Cardiac muscle cell (in vitro differentiated cells and primary cell): ENCODE results near the gene NPIPA2. TPM values are rescaled to one million over a fixed set of nuclear protein-coding genes. Genes with fewer than 3 reads are reported as not detected.
"Not testable (repeated sequence)": the region's sequence is repeated elsewhere in the genome, so short reads cannot be mapped to it uniquely, and the experiment has no call there.

ENCODE experiments used
- DNase-seq, 2 donors: peaks; one replicate each; pipeline versions ENCODE4 v3.0.0 to v3.0.0-alpha.2; 2010 to 2017; ENCODE audit warnings: low read depth in 1 of 2, low spot score in 1 of 2
- H3K27ac ChIP-seq: fragments of 200-600 bp; sonication (generic); 2 replicates; pipeline ENCODE4 v1.5.1; 2016
- H3K27me3 ChIP-seq: fragments of 200-600 bp; sonication (generic); 2 replicates; pipeline ENCODE4 v1.6.0; 2016; ENCODE audit warnings: control low read depth
- H3K36me3 ChIP-seq: fragments of 200-600 bp; sonication (generic); 2 replicates; pipeline ENCODE4 v1.5.1; 2016; ENCODE audit warnings: control low read depth
- H3K4me1 ChIP-seq: fragments of 200-600 bp; sonication (generic); 2 replicates; pipeline ENCODE4 v1.8.1; 2017; ENCODE audit warnings: low read depth, mild to moderate bottlenecking, mixed run types
- H3K4me3 ChIP-seq: fragments of 200-600 bp; sonication (generic); 2 replicates; pipeline ENCODE4 v1.5.1; 2016; ENCODE audit warnings: mild to moderate bottlenecking
- H3K9me3 ChIP-seq: fragments of 200-600 bp; sonication (generic); 2 replicates; pipeline ENCODE4 v1.5.1; 2017; ENCODE audit warnings: low read depth, mild to moderate bottlenecking, control low read depth
- polyA plus RNA-seq: library from polyadenylated mRNA; unstranded; fragments of >200 nt; fragmentation: Nextera tagmentation; extraction: Ambion mirVana; gene quantifications from 2 replicates; pipeline ENCODE4 v1.2.1, GENCODE V29; 2016
- total RNA-seq: library from RNA; depleted of rRNA; stranded (reverse); fragments of >200 nt; gene quantifications from 2 replicates; pipeline ENCODE4 v1.2.3, GENCODE V29; 2016

Gene NPIPA2
- total and polyA plus RNA-seq, 2 experiments from 2014 or later, result 2.1 to 2.4 TPM

DNA sequence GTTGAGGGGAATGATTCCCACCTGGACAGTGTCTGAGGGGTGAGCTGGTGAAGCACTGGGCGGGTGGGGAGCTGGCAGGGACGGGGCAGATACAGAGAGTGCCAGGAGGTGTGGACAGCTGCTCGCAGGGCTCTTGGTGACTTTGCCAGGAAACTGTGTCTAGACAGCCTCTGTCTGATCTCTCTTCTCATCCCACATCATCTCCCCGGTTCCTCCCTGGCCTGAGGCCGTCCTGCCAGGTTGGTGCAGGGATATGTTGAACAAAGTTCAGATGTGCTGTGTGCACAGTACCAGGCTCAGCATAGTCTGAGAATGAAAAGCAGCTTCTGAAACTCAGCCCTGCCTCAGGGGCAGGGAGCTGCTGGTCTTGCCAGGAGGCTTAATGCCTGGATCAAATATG is 47.2 kb downstream of the NPIPA2 start:
- not testable (repeated sequence) for H3K4me1 ChIP-seq, H3K27me3 ChIP-seq, H3K27ac ChIP-seq, H3K9me3 ChIP-seq, H3K36me3 ChIP-seq, DNase-seq, H3K4me3 ChIP-seq

DNA sequence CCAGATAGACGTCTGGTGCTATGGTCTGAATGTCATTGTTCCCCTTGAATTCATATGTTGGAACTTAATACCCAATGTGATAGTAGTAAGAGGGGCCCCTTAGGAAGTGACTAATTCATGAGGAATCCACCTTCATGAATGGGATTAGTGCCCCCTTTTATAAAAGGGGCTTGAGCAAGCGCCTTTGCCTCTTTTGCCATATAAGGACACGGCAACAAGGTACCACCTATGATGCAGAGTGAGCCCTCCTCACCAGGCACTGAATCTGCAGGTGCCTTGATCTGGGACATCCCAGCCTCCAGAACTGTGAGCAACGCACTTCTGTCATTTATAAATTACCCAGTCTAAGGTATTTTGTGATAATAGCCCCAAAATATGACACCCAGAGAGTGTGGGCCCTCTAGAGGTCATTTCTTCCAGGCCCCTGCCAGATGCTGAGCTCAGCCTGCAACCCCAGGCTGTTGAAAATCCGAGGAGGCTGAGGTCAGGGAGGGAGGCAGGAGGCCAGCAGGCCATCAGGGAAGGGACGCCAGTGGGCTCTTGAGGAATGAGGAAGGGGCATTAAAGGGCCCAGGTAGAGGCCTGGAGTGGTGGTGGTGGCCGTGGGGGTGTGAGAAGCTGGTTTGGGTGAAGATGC is 48.1 kb downstream of the NPIPA2 start:
- H3K36me3 ChIP-seq, H3K27ac ChIP-seq: not testable (repeated sequence)

GRCh38 chr16:14792914-14793313 is 50.6 kb downstream of the NPIPA2 start:
- H3K9me3 ChIP-seq, DNase-seq, H3K36me3 ChIP-seq, H3K27me3 ChIP-seq, H3K4me1 ChIP-seq, H3K4me3 ChIP-seq, H3K27ac ChIP-seq: not testable (repeated sequence)

More for the DNA sequence above, 48.1 kb downstream of the NPIPA2 start:
- H3K9me3 ChIP-seq, H3K27me3 ChIP-seq, H3K4me3 ChIP-seq, DNase-seq, H3K4me1 ChIP-seq: not testable (repeated sequence)

GRCh38 chr16:14797558-14797957 is 55.2 kb downstream of the NPIPA2 start:
- not testable (repeated sequence) for H3K9me3 ChIP-seq, H3K4me3 ChIP-seq, H3K27me3 ChIP-seq, H3K27ac ChIP-seq, H3K36me3 ChIP-seq, H3K4me1 ChIP-seq, DNase-seq

DNA sequence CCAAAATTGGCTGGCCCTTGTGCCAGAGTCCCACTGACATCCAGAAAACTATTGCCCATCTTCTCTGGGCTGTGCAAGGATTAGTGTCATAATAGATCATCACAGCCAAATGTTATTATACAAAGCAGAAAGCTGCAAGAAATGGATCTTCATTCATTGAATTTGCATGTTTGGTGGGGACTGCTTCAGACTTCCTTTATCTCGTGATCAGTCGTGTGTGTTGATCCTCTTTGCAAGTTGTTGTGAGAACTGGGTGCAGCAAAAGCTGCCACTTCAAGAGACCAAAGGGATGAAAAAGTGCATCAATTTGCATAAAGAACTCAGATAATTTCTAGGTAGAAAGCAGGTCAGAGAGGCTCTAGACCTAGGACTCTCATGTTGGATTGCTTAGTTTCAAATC is 61.2 kb downstream of the NPIPA2 start:
- H3K4me3 ChIP-seq, H3K4me1 ChIP-seq, H3K36me3 ChIP-seq, H3K27me3 ChIP-seq, H3K27ac ChIP-seq, DNase-seq, H3K9me3 ChIP-seq: not testable (repeated sequence)

DNA sequence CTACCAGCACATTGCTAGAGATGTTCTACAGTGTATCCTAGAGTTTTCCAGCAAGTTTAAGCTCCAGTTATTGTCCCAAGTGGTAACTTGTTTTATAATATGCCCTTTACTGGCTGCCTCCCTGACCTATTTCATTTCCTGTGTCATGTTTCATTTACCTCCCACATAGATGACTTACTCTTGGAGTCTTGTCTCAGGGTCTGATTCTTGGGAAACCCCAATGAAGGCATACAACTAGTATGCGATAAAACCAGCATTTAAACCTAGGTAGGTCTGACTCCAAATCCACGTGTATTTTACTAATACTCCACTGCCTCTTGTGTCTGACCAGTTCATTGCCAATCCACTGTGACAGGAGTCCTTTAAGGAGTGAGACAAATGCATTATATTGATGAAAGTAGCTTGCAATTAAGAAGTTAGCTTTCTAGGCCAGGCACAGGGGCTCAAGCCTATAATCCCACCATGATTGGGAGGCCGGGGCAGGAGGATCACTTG is 64.9 kb downstream of the NPIPA2 start:
- not testable (repeated sequence) for H3K4me3 ChIP-seq, DNase-seq, H3K9me3 ChIP-seq, H3K27me3 ChIP-seq, H3K36me3 ChIP-seq, H3K27ac ChIP-seq, H3K4me1 ChIP-seq

- H3K4me1 ChIP-seq, H3K27me3 ChIP-seq, H3K27ac ChIP-seq, H3K4me3 ChIP-seq, H3K9me3 ChIP-seq, H3K36me3 ChIP-seq, DNase-seq: not testable (repeated sequence)
Measured at GRCh38 chr16:14813890-14814289, 71.6 kb downstream of the NPIPA2 start.

Other genes starting within 250 kb of the NPIPA2 start
- 22.4 TPM in 2 replicates for gene PARN, start 112.3 kb upstream of the NPIPA2 start, total RNA-seq
- 36.3 and 42.0 TPM in 2 replicates for gene PARN, start 112.3 kb upstream of the NPIPA2 start, polyA plus RNA-seq
- 34.4 and 38.4 TPM in 2 replicates for gene BFAR, start 109.6 kb upstream of the NPIPA2 start, total RNA-seq
- 34.6 and 37.4 TPM in 2 replicates for gene BFAR, start 109.6 kb upstream of the NPIPA2 start, polyA plus RNA-seq
- gene PLA2G10, start 48.2 kb upstream of the NPIPA2 start, total RNA-seq, result 0.18 TPM in 1 of 2 replicates, not detected in the other
- gene PLA2G10, start 48.2 kb upstream of the NPIPA2 start, polyA plus RNA-seq, result 1.1 TPM in 1 of 2 replicates, not detected in the other
- gene NPIPA3, start 39.1 kb upstream of the NPIPA2 start, total RNA-seq, result 0.28 and 2.2 TPM in 2 replicates
- not detected in 2 replicates for gene NPIPA3, start 39.1 kb upstream of the NPIPA2 start, polyA plus RNA-seq
- 79.3 and 87.2 TPM in 2 replicates for gene NOMO1, start 91.2 kb downstream of the NPIPA2 start, total RNA-seq
- 93.0 and 119 TPM in 2 replicates for gene NOMO1, start 91.2 kb downstream of the NPIPA2 start, polyA plus RNA-seq
- gene NPIPA1, start 194.9 kb downstream of the NPIPA2 start, total RNA-seq, result 34.5 and 60.9 TPM in 2 replicates
- 40.3 and 47.7 TPM in 2 replicates for gene NPIPA1, start 194.9 kb downstream of the NPIPA2 start, polyA plus RNA-seq
- gene PDXDC1, start 232.5 kb downstream of the NPIPA2 start, total RNA-seq, result 73.8 and 77.6 TPM in 2 replicates
- 84.6 and 99.8 TPM in 2 replicates for gene PDXDC1, start 232.5 kb downstream of the NPIPA2 start, polyA plus RNA-seq